HG02623 (cell line): ENCODE measurements around the gene HSPA1A.
A peak's percentile ranks its signal among the peaks of the same experiment; 100 is the strongest.
"Not testable (repeated sequence)": the region's sequence is repeated elsewhere in the genome, so short reads cannot be mapped to it uniquely, and the experiment has no call there.

Experiments
- ATAC-seq: cut with Tn5 transposase; IDR thresholded peaks from one replicate; pipeline ENCODE4 v1.9.1; 2021; ENCODE audit warnings: moderate library complexity; ENCODE audit not compliant: unreplicated experiment

Gene HSPA1A

GRCh38 chr6:31834367-31835250 is 19.3 kb downstream of the HSPA1A start:
- peak; percentile 38 for ATAC-seq

GRCh38 chr6:31836047-31836473 is 20.7 kb downstream of the HSPA1A start:
- ATAC-seq, result no peak

GRCh38 chr6:31836474-31837368 is 21.4 kb downstream of the HSPA1A start:
- no peak for ATAC-seq

GRCh38 chr6:31837369-31838113 is 22.2 kb downstream of the HSPA1A start:
- no peak for ATAC-seq

GRCh38 chr6:31838114-31838553 is 22.8 kb downstream of the HSPA1A start:
- ATAC-seq, result not testable (repeated sequence)

GRCh38 chr6:31838968-31839367 is 23.6 kb downstream of the HSPA1A start:
- ATAC-seq, result no peak

- not testable (repeated sequence) for ATAC-seq
Observed at GRCh38 chr6:31839779-31840126, 24.4 kb downstream of the HSPA1A start.

GRCh38 chr6:31842053-31842452 is 26.7 kb downstream of the HSPA1A start:
- no peak for ATAC-seq

- no peak for ATAC-seq
Observed at GRCh38 chr6:31844507-31844906, 29.2 kb downstream of the HSPA1A start.

- ATAC-seq, result no peak
Observed at GRCh38 chr6:31847276-31847978, 32.1 kb downstream of the HSPA1A start.

- no peak for ATAC-seq
Observed at GRCh38 chr6:31850765-31851484, 35.6 kb downstream of the HSPA1A start.

- ATAC-seq, result no peak
Observed at GRCh38 chr6:31851485-31851832, 36.1 kb downstream of the HSPA1A start.

- not testable (repeated sequence) for ATAC-seq
Observed at GRCh38 chr6:31851980-31852718, 36.8 kb downstream of the HSPA1A start.

GRCh38 chr6:31857774-31858173 is 42.4 kb downstream of the HSPA1A start:
- ATAC-seq, result not testable (repeated sequence)

GRCh38 chr6:31858707-31859106 is 43.4 kb downstream of the HSPA1A start:
- no peak for ATAC-seq

- ATAC-seq, result no peak
Observed at GRCh38 chr6:31859923-31860322, 44.6 kb downstream of the HSPA1A start.

GRCh38 chr6:31860349-31860748 is 45.0 kb downstream of the HSPA1A start:
- no peak for ATAC-seq

GRCh38 chr6:31861150-31861549 is 45.8 kb downstream of the HSPA1A start:
- no peak for ATAC-seq

- ATAC-seq, result no peak
Observed at GRCh38 chr6:31861919-31862343, 46.6 kb downstream of the HSPA1A start.
